DOHH2 (cell line): ENCODE data around the gene DOCK10.

Source experiments
- H3F3A ChIP-seq: fragments of 200-600 bp; sonication (generic), shearing (Covaris generic); 2 replicates; pipeline ENCODE4 v1.6.0; 2016; ENCODE audit warnings: antibody characterized with exemption, mild to moderate bottlenecking; ENCODE audit not compliant: control insufficient read depth, insufficient read depth
- H3K27ac ChIP-seq: fragments of 200-600 bp; sonication (generic); 2 replicates; pipeline ENCODE4 v1.5.1; 2014; ENCODE audit warnings: low read depth, mild to moderate bottlenecking, low read length, moderate library complexity
- H3K27me3 ChIP-seq: fragments of 200-600 bp; sonication (generic); 2 replicates; pipeline ENCODE4 v1.6.1; 2014; ENCODE audit warnings: mild to moderate bottlenecking, low read length, mixed read lengths; ENCODE audit not compliant: control insufficient read depth
- H3K36me3 ChIP-seq: fragments of 200-600 bp; sonication (generic); 2 replicates; pipeline ENCODE4 v1.6.1; 2014; ENCODE audit warnings: mild to moderate bottlenecking, low read length, moderate library complexity, mixed read lengths; ENCODE audit not compliant: control insufficient read depth
- H3K4me1 ChIP-seq: fragments of 200-600 bp; sonication (generic); 2 replicates; pipeline ENCODE4 v1.6.1; 2014; ENCODE audit warnings: mild to moderate bottlenecking, low read length, mixed read lengths; ENCODE audit not compliant: control insufficient read depth
- H3K4me2 ChIP-seq: fragments of 200-600 bp; sonication (generic); 2 replicates; pipeline ENCODE4 v1.6.0; 2014; ENCODE audit warnings: mild to moderate bottlenecking, low read length, moderate library complexity
- H3K4me3 ChIP-seq: fragments of 200-600 bp; sonication (generic); 2 replicates; pipeline ENCODE4 v1.5.1; 2014; ENCODE audit warnings: mild to moderate bottlenecking, low read length, mixed read lengths
- H3K79me2 ChIP-seq: fragments of 200-600 bp; sonication (generic); 2 replicates; pipeline ENCODE4 v1.6.1; 2014; ENCODE audit warnings: mild to moderate bottlenecking, low read length, mixed read lengths; ENCODE audit not compliant: control insufficient read depth
- H3K9me2 ChIP-seq: fragments of 200-600 bp; sonication (generic); replicated peaks from 2 replicates; pipeline ENCODE4 v1.6.1; 2014; ENCODE audit warnings: mild to moderate bottlenecking, low read length, mixed read lengths; ENCODE audit not compliant: control insufficient read depth
- H3K9me3 ChIP-seq: fragments of 200-600 bp; sonication (generic); 2 replicates; pipeline ENCODE4 v1.6.1; 2014; ENCODE audit warnings: antibody characterized with exemption, low read length, mixed read lengths; ENCODE audit not compliant: control insufficient read depth, insufficient read depth
- H4K20me1 ChIP-seq: fragments of 200-600 bp; sonication (generic); 2 replicates; pipeline ENCODE4 v1.6.0; 2014; ENCODE audit warnings: low read depth, mild to moderate bottlenecking, antibody characterized with exemption, low read length, moderate library complexity; ENCODE audit not compliant: control insufficient read depth, insufficient read depth
- EZH2phosphoT487 ChIP-seq: fragments of 200-600 bp; sonication (generic); IDR thresholded peaks from 2 replicates; pipeline ENCODE4 v1.6.1; 2017; ENCODE audit warnings: borderline replicate concordance, mild to moderate bottlenecking, antibody characterized with exemption, low read length, moderate library complexity, mixed read lengths
- TF ChIP-seq, protein P1 (sequence below): fragments of 200-600 bp; sonication (generic); IDR thresholded peaks from one replicate; pipeline ENCODE4 v1.5.1; 2014; ENCODE audit warnings: antibody characterized with exemption, mild to moderate bottlenecking, low read depth, low read length; ENCODE audit not compliant: poor library complexity, severe bottlenecking

DOCK10 gene

DNA sequence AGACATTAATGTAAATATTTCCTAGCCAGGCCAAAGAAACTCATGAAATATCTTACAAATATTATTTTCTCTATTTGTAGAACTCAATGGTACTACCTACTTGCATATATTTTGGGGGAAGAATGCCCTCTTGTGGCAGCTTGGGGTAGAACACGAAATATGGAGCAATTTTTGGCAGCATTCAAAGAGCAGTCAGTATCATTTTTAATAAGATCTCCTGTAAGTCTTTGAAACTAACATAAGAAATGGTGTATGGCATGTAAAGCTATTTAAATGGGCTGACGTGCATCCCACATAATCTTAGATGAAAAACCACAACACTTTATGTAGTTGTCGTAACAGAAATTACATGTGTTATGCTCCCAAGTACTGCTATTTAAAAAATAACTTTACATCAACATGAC is 263.8 kb downstream of the DOCK10 start:
- H3K4me2 ChIP-seq, result no peak overlapping the region
- H3K9me2 ChIP-seq, result no peaks in the 10 kb centered on the region
- no peak overlapping the region for H3K4me3 ChIP-seq
- no peaks in the 10 kb centered on the region for H4K20me1 ChIP-seq
- H3K79me2 ChIP-seq, result no peaks in the 10 kb centered on the region
- H3F3A ChIP-seq, result no peaks in the 10 kb centered on the region
- no peaks in the 10 kb centered on the region for H3K9me3 ChIP-seq
- H3K36me3 ChIP-seq, result no peaks in the 10 kb centered on the region
- H3K27ac ChIP-seq, result no peak overlapping the region
- TF ChIP-seq EZH2phosphoT487, result no peak
- TF ChIP-seq, protein P1, sequence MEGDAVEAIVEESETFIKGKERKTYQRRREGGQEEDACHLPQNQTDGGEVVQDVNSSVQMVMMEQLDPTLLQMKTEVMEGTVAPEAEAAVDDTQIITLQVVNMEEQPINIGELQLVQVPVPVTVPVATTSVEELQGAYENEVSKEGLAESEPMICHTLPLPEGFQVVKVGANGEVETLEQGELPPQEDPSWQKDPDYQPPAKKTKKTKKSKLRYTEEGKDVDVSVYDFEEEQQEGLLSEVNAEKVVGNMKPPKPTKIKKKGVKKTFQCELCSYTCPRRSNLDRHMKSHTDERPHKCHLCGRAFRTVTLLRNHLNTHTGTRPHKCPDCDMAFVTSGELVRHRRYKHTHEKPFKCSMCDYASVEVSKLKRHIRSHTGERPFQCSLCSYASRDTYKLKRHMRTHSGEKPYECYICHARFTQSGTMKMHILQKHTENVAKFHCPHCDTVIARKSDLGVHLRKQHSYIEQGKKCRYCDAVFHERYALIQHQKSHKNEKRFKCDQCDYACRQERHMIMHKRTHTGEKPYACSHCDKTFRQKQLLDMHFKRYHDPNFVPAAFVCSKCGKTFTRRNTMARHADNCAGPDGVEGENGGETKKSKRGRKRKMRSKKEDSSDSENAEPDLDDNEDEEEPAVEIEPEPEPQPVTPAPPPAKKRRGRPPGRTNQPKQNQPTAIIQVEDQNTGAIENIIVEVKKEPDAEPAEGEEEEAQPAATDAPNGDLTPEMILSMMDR, result peak; percentile 79
- H3K27me3 ChIP-seq, result no peaks in the 10 kb centered on the region
- peaks cover 15% of the 10 kb centered on the region for H3K4me1 ChIP-seq

DNA sequence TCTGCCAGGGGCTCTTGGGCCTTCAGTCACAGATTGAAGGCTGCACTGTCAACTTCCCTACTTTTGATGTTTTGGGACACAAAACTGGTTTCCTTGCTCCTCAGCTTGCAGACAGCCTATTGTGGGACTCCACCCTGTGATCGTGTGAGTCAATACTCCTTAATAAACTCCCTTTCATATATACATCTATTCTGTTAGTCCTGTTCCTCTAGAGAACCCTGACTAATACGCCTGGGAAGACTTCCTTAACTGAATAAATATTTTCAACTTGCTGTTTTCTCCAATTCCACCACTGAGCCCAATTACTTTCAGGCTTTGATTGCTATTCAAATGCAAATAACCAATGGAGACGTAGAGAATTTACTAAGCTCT is 264.7 kb downstream of the DOCK10 start:
- no peaks in the 10 kb centered on the region for H3F3A ChIP-seq
- TF ChIP-seq, protein P1, result no peak
- TF ChIP-seq EZH2phosphoT487, result no peak

DNA sequence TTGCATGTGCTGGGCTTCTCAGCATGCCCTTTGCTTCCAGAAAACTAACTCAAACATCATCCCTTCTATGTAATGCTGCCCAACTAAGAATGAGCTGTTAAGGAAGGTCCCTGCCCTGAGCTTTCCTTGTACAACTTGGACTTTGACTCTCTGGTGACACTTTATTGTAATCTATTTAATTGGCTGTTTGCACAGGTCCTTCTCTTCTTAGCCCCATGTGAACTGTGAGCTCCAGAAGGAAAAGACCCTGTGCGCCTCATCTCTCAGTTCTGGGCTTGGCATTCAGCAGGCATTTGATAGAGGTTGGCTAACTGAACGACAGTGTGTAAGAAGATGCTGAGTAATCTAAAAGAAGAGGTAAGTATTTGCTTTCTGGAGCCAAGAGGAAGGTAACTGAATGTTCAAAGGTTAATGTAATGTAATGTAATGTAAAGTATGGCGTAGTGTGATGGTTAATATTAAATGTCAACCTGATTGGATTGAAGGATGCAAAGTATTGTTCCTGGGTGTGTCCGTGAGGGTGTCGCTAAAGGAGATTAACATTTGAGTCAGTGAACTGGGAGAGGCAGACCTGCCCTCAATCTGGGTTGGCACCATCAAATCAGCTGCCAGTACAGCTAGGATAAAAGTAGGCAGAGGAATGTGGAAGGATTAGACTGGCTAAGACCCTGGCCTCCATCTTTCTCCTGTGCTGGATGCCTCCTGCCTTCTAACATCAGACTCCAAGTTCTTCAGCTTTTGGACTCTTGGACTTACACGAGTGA is 265.3 kb downstream of the DOCK10 start:
- Histone ChIP-seq H3K4me3 (no peak overlapping the region), H3K27ac (no peak overlapping the region), H3F3A (no peaks in the 10 kb centered on the region), H3K79me2 (no peaks in the 10 kb centered on the region), H3K4me1 (peaks cover 17% of the 10 kb centered on the region), H3K36me3 (no peaks in the 10 kb centered on the region), H3K4me2 (no peak overlapping the region), H3K27me3 (no peaks in the 10 kb centered on the region), H3K9me2 (no peaks in the 10 kb centered on the region), H3K9me3 (no peaks in the 10 kb centered on the region), H4K20me1 (no peaks in the 10 kb centered on the region)
- no peak for TF ChIP-seq EZH2phosphoT487
- TF ChIP-seq, protein P1, result no peak

More for the DNA sequence above, 264.7 kb downstream of the DOCK10 start:
- H3K79me2 ChIP-seq, result no peaks in the 10 kb centered on the region
- peaks cover 15% of the 10 kb centered on the region for H3K4me1 ChIP-seq
- no peaks in the 10 kb centered on the region for H3K9me3 ChIP-seq
- no peak overlapping the region for H3K4me3 ChIP-seq
- H4K20me1 ChIP-seq, result no peaks in the 10 kb centered on the region
- H3K36me3 ChIP-seq, result no peaks in the 10 kb centered on the region
- no peaks in the 10 kb centered on the region for H3K27me3 ChIP-seq
- H3K9me2 ChIP-seq, result no peaks in the 10 kb centered on the region
- no peak overlapping the region for H3K4me2 ChIP-seq
- no peak overlapping the region for H3K27ac ChIP-seq
